DMS153 treated with DMSO at 0.1 percent for 48 hours (cell line): ENCODE measurements around the gene GRIK2.

Source experiments
- DNase-seq: peaks from one replicate; lab custom pipeline; 2025; ENCODE audit not compliant: unreplicated experiment; lab: John Stamatoyannopoulos, UW

Gene GRIK2

GRCh38 chr6:101776919-101777350 is 383.4 kb downstream of the GRIK2 start:
- DNase-seq: no peak

GRCh38 chr6:101777646-101778045 is 384.1 kb downstream of the GRIK2 start:
- DNase-seq: no peak

GRCh38 chr6:101779051-101779844 is 385.7 kb downstream of the GRIK2 start:
- no peak for DNase-seq

- DNase-seq: no peak
These were observed 389.8 kb downstream of the GRIK2 start for GRCh38 chr6:101783287-101783686.

- no peak for DNase-seq
These were observed 390.6 kb downstream of the GRIK2 start for GRCh38 chr6:101784094-101784493.

- DNase-seq: no peak
These were observed 406.0 kb downstream of the GRIK2 start for GRCh38 chr6:101799531-101799930.

GRCh38 chr6:101800598-101800997 is 407.1 kb downstream of the GRIK2 start:
- no peak for DNase-seq

GRCh38 chr6:101803136-101803535 is 409.6 kb downstream of the GRIK2 start:
- DNase-seq: no peak

- DNase-seq: no peak
These were observed 412.7 kb downstream of the GRIK2 start for GRCh38 chr6:101806241-101806640.

GRCh38 chr6:101811108-101811507 is 417.6 kb downstream of the GRIK2 start:
- DNase-seq: no peak

- DNase-seq: no peak
These were observed 423.2 kb downstream of the GRIK2 start for GRCh38 chr6:101816716-101817115.

- DNase-seq: no peak
These were observed 424.5 kb downstream of the GRIK2 start for GRCh38 chr6:101818051-101818450.

GRCh38 chr6:101824551-101825345 is 431.2 kb downstream of the GRIK2 start:
- DNase-seq: no peak

- no peak for DNase-seq
These were observed 432.8 kb downstream of the GRIK2 start for GRCh38 chr6:101826269-101826668.

- DNase-seq: no peak
These were observed 433.2 kb downstream of the GRIK2 start for GRCh38 chr6:101826678-101827077.

GRCh38 chr6:101830501-101831031 is 437.1 kb downstream of the GRIK2 start:
- DNase-seq: no peak

GRCh38 chr6:101832371-101832770 is 438.9 kb downstream of the GRIK2 start:
- DNase-seq: no peak

GRCh38 chr6:101840100-101840499 is 446.6 kb downstream of the GRIK2 start:
- DNase-seq: no peak

GRCh38 chr6:101845172-101845571 is 451.7 kb downstream of the GRIK2 start:
- DNase-seq: no peak

- DNase-seq: no peak
These were observed 452.1 kb downstream of the GRIK2 start for GRCh38 chr6:101845621-101846020.

GRCh38 chr6:101847690-101848089 is 454.2 kb downstream of the GRIK2 start:
- DNase-seq: no peak

GRCh38 chr6:101851911-101852310 is 458.4 kb downstream of the GRIK2 start:
- no peak for DNase-seq
